GM21390 (cell line): Measurements from ENCODE around the gene SCNN1G.
"Not testable (repeated sequence)": the region's sequence is repeated elsewhere in the genome, so short reads cannot be mapped to it uniquely, and the experiment has no call there.

Experiments
- ATAC-seq: cut with Tn5 transposase; IDR thresholded peaks from one replicate; pipeline ENCODE4 v1.9.1; 2021; ENCODE audit not compliant: unreplicated experiment

Gene SCNN1G

GRCh38 chr16:23249830-23250229 lies 67.3 kb downstream of the SCNN1G start:
- no peak for ATAC-seq

GRCh38 chr16:23252310-23252709 lies 69.8 kb downstream of the SCNN1G start:
- no peak for ATAC-seq

DNA sequence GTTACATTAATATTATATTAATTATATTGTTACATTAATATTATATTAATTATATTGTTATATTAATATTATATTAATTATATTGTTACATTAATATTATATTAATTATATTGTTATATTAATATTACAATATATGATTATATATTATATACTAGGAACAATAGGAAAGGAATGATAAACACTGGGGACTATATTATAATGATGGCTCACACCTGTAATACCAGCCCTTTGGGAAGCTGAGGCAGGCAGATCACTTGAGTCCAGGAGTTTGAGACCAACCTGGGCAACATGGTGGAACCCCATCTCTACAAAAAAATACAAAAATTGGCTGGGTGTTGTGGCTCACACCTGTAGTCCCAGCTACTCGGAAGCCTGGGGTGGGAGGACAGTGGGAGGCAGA lies 71.1 kb downstream of the SCNN1G start:
- ATAC-seq: not testable (repeated sequence)

DNA sequence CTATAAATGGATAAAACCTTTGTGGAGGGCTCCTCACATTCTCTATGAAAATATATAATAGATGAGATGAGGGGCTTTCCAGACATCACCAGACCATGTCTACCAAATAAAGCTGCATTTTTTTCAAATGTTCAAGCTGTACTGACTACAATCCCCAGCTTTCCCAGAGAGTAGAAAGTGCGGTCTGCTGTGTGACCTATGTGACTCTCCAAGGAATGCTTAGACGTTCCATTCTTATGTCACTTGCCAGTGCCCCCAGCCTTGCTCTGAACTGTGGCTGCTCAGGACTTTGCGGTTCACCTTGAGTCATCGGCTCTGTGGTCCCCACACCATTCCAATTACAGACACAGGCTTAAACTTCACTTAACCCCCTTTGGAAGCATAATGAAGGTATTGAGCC lies 71.8 kb downstream of the SCNN1G start:
- ATAC-seq: no peak

GRCh38 chr16:23255000-23255399 lies 72.5 kb downstream of the SCNN1G start:
- ATAC-seq: no peak

- ATAC-seq: no peak
Observed at GRCh38 chr16:23256440-23256839, 73.9 kb downstream of the SCNN1G start.

DNA sequence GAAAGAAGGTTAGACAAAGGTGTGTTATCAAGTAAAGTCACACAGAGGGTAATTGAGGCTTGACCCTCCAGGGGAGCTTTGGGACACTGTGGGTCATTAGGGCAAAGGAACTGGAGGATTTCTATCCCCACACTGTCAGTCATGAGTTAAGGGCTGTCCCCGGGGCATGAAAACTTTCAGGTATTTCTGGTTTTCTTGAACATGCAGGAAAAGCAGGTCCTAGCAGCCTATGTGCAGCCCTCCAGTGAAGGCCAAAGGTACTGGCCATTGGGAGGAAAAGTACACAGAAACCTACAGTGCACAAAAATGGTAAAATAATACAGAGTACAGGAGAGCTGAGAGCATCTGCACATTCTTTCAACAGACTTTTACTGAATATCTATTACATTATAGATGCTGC lies 75.1 kb downstream of the SCNN1G start:
- no peak for ATAC-seq

- ATAC-seq: no peak
Observed at GRCh38 chr16:23258919-23259237, 76.3 kb downstream of the SCNN1G start.
